C4-2B (cell line): Measurements from ENCODE around the gene TCAP.
"Not testable (repeated sequence)": the region's sequence is repeated elsewhere in the genome, so short reads cannot be mapped to it uniquely, and the experiment has no call there.

ENCODE experiments used
- ZFX ChIP-seq: fragments of 450-650 bp; IDR thresholded peaks from 2 replicates; pipeline ENCODE4 v1.6.1; 2017
- TF ChIP-seq, protein P1 (sequence below): fragments of 450-650 bp; conservative IDR thresholded peaks from 2 replicates; pipeline ENCODE4 v1.5.1; 2017; ENCODE audit warnings: mild to moderate bottlenecking

DNA sequence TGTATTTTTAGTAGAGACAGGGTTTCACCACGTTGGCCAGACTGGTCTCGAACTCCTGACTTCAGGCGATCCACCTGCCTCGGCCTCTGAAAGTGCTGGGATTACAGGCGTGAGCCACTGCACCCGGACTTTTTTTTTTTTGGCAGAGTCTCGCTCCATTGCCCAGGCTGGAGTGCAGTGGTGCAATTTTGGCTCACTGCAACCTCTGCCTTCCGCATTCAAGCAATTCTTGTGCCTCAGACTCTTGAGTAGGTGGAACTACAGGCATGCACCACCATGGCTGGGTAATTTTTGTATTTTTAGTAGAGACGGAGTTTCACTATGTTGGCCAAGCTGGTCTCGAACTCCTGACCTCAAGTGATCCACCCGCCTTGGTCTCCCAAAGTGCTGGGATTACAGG lies 45.9 kb downstream of the TCAP start:
- TF ChIP-seq, protein P1, sequence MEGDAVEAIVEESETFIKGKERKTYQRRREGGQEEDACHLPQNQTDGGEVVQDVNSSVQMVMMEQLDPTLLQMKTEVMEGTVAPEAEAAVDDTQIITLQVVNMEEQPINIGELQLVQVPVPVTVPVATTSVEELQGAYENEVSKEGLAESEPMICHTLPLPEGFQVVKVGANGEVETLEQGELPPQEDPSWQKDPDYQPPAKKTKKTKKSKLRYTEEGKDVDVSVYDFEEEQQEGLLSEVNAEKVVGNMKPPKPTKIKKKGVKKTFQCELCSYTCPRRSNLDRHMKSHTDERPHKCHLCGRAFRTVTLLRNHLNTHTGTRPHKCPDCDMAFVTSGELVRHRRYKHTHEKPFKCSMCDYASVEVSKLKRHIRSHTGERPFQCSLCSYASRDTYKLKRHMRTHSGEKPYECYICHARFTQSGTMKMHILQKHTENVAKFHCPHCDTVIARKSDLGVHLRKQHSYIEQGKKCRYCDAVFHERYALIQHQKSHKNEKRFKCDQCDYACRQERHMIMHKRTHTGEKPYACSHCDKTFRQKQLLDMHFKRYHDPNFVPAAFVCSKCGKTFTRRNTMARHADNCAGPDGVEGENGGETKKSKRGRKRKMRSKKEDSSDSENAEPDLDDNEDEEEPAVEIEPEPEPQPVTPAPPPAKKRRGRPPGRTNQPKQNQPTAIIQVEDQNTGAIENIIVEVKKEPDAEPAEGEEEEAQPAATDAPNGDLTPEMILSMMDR, result not testable (repeated sequence)
- TF ChIP-seq ZFX, result not testable (repeated sequence)
